GM12865 (cell line): ENCODE measurements around the gene LPAR3.

Experiments
- DNase-seq: peaks from one replicate; pipeline ENCODE4 v3.0.0; 2010; ENCODE audit warnings: low read depth
- H3K4me3 ChIP-seq: 2 replicates; pipeline ENCODE4 v1.5.1; 2011; ENCODE audit warnings: mild to moderate bottlenecking, low read depth, low read length, control low read depth
- CTCF ChIP-seq: IDR thresholded peaks from 2 replicates; pipeline ENCODE4 v1.5.1; 2011; ENCODE audit warnings: low read length, control low read depth, low read depth, inconsistent platforms; ENCODE audit not compliant: insufficient read depth; ENCODE audit errors: missing control alignments

The LPAR3 gene

GRCh38 chr1:84780000-84780716 lies 112.8 kb downstream of the LPAR3 start:
- TF ChIP-seq CTCF, result no peak
- H3K4me3 ChIP-seq, result no peak overlapping the region
- DNase-seq, result no peak

- DNase-seq, result no peak
- no peak overlapping the region for H3K4me3 ChIP-seq
- no peak for TF ChIP-seq CTCF
These were observed 116.4 kb downstream of the LPAR3 start for GRCh38 chr1:84776639-84777038.

GRCh38 chr1:84775535-84775920 lies 117.5 kb downstream of the LPAR3 start:
- no peak for TF ChIP-seq CTCF
- H3K4me3 ChIP-seq, result no peak overlapping the region
- DNase-seq, result no peak

GRCh38 chr1:84774669-84775534 lies 118.1 kb downstream of the LPAR3 start:
- DNase-seq, result no peak
- no peak overlapping the region for H3K4me3 ChIP-seq
- no peak for TF ChIP-seq CTCF

GRCh38 chr1:84773933-84774497 lies 119.0 kb downstream of the LPAR3 start:
- no peak overlapping the region for H3K4me3 ChIP-seq
- TF ChIP-seq CTCF, result no peak
- no peak for DNase-seq

- no peak overlapping the region for H3K4me3 ChIP-seq
- no peak for DNase-seq
- no peak for TF ChIP-seq CTCF
These were observed 119.8 kb downstream of the LPAR3 start for GRCh38 chr1:84773195-84773594.
